T-helper 22 cell (primary cell): ENCODE measurements around the gene WDR64.

ENCODE experiments used
- DNase-seq: peaks from one replicate; pipeline ENCODE4 v3.0.0-alpha.2; 2020; ENCODE audit warnings: low read depth

The WDR64 gene

DNA sequence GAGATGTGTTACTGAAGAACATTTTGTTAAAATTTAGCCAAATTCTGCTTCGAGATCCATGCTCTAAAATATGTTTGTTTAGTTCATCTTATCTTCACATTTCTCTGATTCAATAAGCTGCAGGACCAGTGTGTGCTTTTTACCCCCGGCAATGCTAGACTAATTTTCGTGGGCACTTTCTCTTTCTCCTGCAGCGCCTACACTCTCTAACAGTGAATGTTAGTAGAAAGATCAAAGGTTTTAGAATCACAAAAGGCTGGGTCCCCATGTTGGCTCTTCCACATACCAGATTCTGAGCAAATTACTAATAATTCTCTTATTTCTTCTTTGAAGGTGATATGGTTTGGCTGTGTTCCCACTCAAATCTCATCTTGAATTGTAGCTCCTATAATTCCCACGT, 20.4 kb upstream of the WDR64 start:
- DNase-seq = no peak

DNA sequence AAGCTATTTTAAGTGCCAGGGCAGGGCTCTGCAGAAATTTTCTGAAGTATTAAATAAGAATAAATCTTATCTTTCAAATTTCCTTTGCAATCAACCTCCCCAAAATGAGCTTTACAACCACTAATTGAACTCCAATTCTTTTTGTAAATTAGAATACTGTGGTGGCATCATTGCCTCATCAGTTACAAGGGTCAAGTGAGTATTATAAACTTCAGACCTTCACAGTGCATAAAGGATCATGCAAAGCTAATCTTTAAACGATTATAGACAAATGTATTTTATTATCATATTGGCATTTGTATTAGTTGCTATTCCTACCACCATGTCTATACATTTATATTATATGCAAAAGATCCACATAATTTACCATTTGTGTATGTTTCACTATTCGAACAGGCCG, 19.1 kb upstream of the WDR64 start:
- no peak for DNase-seq

DNA sequence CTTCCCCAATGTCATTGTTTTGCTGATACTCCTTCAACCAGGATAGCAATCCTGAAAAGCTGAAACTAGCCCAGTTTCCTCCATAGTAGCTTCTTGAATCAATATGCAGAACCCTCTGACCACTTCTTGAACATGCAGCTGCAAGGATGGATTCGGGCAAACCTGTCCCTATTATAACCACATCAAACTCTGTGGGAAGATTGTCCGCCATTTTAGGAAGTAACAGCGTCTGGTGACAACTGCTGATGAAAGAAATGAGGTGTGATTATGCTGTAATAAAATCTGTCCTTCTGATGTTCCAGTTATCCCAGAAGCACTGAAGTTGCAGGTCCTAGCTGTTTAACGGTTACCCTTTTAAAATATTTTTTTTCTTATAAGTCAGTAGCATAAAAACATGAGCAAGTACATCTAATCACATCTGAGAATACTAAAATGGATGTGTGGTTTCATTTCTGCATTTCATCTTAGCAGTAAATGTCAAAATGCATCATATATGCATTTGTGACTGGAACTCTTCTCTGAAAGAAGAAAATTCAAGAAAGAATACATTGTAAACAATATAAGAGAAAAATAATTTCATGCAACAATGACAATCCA, 16.4 kb upstream of the WDR64 start:
- DNase-seq = no peak

DNA sequence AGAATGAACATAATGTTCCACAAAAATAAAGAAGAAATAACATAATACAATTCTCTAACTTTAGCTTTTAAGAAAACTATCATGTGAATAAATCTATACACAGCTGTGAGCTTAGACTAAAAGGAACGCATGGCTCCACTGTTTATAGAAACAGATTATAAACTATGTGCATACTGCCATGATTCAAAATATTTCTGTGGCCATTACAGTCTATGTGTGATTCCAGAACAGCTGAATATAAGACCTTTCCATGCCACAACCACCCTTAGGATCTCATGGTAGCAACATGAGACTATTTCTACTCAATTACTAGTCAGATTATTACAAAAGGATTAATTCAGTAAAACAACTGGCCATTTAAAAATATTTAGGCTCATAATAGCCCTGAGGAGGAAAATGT, 15.8 kb upstream of the WDR64 start:
- no peak for DNase-seq

DNA sequence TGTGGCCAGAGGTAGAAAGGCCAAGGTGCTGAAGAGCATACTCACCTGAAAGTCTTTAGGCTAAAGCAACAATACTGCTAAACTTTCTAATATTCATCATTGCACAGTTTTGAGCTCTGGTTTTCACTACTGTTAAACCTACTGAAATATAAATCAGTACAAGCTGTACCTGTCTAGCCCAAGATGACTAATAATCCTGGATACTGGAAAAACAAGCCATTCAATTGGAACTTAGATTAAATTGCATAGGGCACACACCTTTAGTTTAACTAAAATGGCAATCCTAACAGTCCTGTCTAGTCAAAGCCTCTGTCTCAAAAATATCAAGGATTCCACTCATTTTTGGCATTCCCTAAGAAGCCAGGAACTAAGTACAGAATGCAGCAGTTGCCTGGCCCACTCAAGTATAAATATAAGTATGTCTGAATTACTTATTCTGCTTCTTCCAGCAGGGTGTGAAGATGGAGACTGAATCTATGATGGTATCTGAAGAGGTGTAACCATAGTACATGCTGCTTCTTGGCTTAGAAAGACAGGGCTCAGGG, 15.0 kb upstream of the WDR64 start:
- no peak for DNase-seq

DNA sequence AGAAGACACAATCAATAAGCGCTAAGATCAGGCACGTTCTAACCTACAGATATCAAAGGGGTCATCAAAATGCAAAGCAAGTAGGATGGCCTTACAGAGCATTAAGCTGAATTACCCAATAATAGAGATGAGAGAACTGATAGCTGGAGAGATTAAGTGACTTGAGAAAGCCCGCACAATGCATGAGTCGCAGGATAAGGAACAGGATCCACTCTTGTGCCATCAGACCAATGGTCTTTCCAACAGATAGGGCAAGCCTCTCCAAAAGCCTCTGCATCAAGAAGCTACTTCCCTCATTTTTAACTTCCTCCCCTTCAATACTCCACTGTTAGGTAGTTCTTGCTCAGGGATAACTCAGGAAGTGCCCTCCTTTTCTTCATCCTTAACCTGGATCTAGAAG, 14.5 kb upstream of the WDR64 start:
- DNase-seq = no peak

DNA sequence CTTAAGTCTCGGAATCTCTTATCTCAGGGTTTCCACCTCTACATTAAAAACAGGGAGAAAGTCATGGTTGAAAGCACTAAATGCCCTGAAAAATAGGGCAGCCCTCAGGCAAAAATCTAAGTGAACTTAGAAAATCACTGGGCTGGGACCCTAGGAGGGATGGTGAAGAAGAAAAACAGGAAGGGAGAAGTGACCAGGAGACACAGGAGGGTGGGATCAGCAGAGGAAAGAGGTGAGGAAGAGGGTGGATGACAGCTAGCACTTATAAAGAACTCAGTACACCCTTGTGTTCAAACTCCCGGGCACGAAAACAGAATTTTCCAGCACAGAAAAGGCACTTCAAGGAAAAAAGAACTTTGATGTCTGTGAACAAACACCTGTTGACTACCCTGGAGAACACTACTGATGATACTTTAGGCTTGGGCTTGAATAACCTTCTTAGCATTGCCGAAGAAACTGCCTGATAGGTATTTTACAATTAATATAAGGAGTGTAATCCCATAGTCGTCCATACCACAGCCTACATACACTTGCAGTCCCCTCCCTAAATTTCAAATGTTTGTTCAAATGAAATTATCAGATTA, 13.9 kb upstream of the WDR64 start:
- DNase-seq = no peak

DNA sequence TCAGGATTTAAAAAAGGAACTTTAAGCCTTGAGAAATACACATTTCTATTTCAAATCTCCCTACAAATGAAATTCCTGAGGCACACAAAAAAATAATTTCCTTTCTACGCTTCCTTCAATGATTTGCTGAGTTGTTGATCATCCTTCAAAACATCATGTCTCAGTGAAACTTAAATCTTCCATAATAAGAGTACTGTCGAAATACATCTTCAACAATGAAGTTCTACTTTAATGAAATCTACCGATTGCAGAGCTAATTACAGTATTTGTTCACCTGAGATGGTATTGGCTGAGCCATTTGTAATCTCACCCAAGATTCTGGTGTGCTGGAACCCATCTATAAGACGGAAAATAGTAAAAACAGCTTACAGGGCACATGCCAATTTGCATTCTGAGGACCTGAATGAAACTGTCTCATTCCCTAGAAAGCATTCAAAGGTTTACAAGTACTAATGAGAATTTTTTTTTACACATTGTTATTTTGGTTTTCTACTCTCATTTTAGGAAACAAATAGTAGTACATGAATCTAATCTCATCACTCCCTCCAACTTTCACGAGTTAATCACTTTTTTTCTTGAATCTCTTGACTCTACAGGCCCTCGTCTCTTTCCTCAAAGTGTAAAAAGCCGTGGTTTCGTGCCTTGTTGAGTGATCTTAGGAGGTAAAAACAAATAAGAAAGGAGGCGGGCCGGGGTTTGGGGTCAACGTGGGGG, 13.0 kb upstream of the WDR64 start:
- DNase-seq = no peak

DNA sequence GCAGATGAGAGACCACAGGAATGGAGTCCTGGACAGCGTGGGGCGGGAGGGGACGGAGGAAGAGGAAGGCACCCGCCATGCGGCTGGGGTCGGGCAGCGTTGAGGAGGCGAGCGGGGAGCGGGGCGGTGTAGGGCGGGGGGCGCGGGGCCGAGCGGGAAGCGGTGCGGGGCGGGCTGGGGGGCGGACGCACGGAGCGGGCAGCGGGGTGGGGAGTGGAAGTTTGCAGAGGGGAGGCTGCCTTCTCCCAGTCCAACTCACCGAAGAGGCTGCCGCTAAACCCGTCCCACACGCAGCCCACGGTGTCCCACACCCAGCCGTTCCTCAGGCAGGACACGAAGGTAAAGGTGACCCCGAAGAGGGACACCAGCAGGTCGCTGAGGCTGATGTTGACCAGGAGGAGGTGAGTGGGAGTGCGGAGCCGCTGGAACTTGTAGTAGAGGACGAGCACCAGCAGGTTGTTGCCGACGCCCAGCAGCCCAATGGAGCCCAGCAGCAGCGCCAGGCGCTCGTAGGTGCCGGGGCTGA, 12.4 kb upstream of the WDR64 start:
- DNase-seq = peak; percentile 8

DNA sequence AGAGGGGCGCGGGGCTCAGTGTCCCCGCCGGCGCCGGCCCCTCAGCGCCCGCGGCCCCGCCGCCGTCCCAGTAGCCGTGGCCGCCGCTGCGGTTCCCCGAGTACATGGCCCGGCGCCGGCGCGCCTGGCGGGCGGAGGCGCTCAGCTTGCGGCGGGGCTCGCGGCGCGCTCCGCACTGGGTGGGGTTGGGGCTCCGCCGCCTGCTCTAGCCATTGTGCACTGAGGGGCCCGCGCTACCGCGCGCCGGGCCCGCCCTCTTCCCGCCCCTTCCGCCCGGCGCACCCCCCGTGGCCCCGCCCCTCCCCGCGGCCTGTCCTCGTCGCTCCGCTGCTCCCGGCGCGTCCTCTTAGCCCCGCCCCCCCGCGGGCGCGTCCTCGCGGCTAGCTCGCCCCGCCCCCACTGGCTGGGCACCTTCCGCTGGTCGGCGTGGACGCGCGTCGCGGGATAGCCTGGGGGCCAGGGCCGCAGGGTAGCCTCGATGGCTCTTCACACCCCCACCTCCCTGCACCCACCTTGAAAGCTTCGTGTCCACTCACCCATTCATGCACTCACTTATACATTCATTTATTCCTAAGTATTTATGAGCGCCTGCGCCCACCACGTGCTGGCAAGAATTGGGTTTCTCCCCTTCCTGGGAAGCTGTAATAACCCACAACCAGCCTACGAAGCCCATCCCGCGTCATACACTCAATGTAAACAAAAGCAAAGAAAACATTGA, 11.8 kb upstream of the WDR64 start, which contains the start of the genes CHML and OPN3:
TSS of gene CHML (minus strand) at position 221 of the 718 bp plus-strand sequence. CDS start 4,603 bp downstream, outside the sequence.
TSS of gene OPN3 (minus strand) at position 221 of the 718 bp plus-strand sequence. CDS start at position 106, 115 bp downstream.
- DNase-seq = peak; percentile 75

DNA sequence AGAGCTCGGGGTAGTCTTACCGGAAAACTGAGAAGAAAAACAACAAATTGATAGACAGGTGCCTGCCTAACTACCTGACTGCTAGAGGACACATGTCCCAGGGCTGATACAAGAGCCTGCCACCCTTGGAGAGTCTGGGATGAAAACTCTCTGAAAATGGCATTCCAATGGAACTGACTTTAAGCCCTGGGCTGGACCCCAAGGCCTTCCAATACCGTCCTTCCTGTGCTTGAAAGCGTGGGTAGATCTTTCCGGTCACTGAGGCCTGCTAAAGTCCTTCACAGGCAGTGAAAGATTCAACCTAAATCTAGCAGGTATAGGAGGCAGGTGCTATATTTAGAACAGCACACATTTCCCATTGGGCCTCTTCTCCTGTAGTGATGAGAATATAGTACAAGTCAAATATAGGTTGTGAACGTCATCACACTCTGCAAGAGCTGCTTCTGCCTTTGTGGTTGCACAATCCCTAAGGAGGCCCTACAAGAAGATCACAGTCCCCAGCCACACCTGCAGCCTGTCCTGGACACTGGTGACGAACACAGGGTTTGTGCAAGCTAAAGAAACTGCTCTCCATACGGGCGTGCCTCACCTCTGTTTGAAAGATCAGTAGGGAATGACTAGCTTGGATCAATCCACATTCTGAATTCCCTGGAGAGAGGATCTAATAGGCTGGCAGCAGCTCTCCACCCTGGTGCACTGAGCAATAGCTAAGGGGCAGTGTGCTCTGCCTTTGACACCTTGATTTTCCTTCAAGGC, 11.0 kb upstream of the WDR64 start:
- DNase-seq = no peak

DNA sequence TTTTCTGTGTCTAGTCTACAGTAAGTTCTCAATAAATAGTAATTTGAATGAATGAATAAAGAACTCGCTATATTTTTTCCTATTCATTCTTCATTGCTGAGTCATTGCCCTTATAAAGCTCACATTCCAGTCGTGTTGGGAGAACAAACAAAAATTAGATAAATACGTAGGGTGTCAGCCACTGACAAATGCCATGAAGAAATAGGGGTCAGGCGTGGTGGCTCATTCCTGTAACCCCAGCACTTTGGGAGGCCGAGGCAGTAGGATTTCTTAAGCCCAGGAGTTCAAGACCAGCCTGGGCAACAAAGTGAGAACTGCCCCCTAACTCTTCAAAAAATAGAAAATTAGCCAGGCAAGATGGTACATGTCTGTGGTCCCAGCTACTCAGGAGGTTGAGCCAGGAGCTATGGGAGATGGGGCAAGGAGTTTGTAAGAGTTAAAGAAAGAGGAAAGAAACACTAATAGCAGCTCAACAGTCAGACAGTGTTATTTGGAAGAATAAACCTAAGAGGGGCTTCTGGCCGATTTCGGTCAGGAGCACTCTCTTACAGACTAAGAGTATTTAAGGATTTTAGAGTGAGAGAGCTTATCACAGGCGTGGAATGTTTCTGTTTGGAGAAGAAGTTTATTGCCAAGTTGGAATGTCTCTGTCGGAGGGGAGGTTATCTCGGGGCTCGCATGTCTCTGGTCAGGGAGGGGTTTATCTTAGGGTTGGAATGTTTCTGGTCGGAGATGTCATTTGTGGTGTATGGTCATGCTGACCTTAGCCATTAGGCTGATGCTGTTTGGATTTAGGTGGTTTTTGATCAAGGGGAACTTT, 10.1 kb upstream of the WDR64 start:
- DNase-seq = no peak

DNA sequence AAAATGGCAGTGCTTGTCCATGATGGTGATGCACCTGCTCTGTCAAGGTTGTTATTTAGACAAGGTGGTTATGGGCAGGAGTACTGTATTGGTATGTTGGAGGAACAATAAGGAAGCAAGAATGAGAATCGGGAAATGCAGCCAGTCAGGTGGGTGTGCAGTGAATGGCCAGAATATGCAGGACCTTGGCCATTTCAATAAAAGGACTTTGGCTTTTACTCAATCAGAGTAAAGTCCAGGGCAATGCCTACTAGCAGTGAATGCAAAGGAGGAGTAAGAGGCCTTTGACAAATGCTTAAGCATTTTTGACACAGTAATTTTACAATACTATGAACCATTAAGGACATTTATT, 9.5 kb upstream of the WDR64 start:
- no peak for DNase-seq

DNA sequence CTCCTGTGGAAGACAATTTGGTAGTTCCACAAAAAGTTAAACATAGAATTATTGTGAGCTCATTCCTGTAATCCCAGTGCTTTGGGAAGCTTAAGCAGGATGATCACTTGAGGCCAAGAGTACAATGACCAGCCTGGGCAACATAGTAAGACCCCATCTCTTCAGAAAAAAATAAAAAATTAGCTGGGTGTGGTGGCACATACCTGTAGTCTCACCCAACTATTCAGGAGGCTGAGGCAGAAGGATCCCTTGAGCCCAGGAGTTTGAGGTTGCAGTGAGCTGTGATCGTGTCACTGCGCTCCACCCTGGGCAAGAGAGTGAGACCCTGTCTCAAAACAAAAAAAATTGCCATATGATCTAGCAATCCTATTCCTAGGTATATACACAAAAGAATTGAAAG, 7.8 kb upstream of the WDR64 start:
- DNase-seq = no peak

DNA sequence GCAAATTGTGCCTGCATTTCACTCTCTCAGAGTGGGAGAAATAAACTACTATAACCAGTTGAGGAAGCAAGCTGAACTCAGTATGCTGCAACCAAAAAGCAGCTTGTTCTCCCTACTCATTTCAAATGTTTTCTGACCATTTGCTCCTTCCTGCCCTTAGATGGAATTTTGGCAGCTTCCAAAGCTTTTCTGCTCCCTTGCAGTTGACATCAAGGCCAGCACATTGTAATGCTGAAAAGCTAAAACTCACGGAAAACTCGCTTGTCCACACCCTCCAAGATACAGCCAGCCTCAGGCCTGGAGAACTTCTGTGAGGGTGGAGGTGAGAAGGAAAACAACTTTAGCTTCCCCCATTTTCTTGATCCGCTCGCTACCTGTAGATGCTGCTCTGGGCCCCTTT, 6.9 kb upstream of the WDR64 start:
- DNase-seq = no peak

DNA sequence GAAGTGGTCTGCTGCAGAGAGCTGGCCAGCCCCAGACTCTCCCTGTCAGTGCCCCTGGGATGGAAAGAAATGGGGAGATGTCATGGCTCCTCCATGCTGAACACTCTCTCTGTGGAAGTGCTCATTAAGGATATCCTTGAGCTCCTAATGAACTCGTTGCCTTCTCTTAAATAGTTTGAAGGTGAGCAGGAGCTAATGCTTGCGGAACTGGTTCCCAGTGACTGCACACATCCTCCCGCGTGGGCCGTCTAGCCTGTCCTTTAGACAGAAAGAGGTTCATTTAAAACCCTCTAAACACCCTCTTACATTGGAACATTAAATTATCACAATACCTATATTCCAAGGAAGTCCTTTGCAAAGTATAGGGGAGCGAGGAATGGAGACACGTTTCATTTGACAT, 5.9 kb upstream of the WDR64 start:
- no peak for DNase-seq

DNA sequence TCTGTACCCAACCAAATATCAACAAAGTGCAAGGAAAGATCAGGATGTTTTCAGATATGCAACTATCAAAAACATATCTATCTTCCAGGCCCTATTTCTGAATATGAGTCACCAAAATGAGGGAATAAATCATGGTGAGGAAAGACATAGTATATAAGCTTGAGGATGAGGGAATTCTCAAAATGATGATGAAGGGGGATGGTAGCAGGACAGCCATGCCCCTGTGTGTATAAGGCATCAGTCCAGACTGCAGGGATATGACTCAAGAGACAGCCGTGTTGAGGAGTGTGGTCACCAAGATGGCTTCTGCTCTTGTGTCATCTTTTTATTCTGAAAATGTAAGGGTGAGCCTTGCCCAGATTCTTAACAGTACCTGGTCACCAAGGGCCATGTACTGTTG, 4.4 kb upstream of the WDR64 start:
- no peak for DNase-seq

DNA sequence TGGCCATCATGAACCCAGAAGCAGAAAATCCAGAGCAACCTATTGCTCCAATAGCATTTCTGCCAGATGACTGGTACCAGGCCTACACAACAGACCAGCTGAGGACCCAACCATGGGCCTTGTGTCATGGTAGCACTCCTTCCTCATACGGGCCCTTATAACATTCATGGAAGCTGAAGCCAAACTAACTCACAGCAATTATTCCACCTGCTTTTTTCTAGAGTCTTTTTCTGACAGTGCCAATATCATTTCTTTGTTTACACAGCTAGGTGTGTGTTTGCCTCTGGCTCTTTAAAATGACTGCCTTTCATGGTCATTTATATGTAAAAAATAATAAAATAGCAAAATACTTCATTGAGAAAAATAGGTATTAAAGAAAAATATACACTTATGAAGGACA, 3.9 kb upstream of the WDR64 start:
- DNase-seq = no peak

DNA sequence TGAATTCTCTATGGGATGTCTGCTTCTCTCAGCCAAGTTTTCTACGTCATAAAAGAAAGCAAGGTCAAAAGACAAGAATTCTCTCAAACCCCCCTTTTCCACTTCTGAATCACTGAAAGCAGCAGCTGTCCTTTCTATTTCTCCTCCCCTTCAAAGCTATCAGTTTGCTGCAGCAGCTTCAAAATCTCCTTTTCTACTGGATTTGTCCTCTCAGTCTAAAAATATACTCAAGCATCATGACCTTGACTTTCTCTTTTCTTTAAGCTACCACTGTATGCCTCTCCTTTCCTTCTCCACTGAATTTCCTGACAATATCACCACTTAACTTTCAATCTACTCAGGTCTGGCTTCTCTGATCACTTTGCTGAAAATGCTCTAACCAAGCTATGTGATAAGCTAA, 1.9 kb downstream of the WDR64 start:
- no peak for DNase-seq

DNA sequence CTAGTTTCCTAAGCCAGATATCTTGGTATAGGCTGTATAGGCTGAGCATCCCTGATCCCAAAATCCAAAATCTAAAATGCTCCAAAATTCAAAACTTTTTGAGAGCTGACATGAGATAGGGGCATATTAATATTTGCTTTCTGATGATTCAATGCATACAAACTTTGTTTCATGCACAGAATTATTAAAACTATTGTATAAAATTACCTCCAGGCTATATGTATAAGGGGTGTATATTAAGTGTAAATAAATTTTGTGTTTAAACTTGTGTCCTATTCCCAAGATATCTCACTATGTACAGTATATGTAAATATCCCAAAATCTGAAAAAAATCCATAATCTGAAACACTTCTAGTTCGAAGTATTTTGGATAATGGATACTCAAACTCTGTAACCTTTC, 2.6 kb downstream of the WDR64 start:
- DNase-seq = no peak
